DOHH2 (cell line): ENCODE data around the gene OCLN.

Source experiments
- CTCF ChIP-seq: fragments of 200-600 bp; sonication (generic); IDR thresholded peaks from one replicate; pipeline ENCODE4 v1.5.1; 2014; ENCODE audit warnings: antibody characterized with exemption, mild to moderate bottlenecking, low read depth, low read length; ENCODE audit not compliant: poor library complexity, severe bottlenecking
- EZH2phosphoT487 ChIP-seq: fragments of 200-600 bp; sonication (generic); IDR thresholded peaks from 2 replicates; pipeline ENCODE4 v1.6.1; 2017; ENCODE audit warnings: borderline replicate concordance, mild to moderate bottlenecking, antibody characterized with exemption, low read length, moderate library complexity, mixed read lengths

- TF ChIP-seq CTCF: no peak
- TF ChIP-seq EZH2phosphoT487: no peak
Measured at GRCh38 chr5:69528609-69529008, 36.0 kb downstream of the OCLN start.
